Smooth muscle cell (in vitro differentiated cells): ENCODE results near the gene CEP43. TPM values are rescaled to one million over a fixed set of nuclear protein-coding genes. Genes with fewer than 3 reads are reported as not detected.

Experiments
- DNase-seq: peaks from one replicate; lab custom pipeline; 2025; ENCODE audit not compliant: unreplicated experiment; lab: John Stamatoyannopoulos, UW
- H2AFZ ChIP-seq: fragments of 200-600 bp; sonication (generic); 2 replicates; pipeline ENCODE4 v1.6.0; 2016; ENCODE audit warnings: antibody characterized with exemption, low read depth, mild to moderate bottlenecking
- H3F3A ChIP-seq: fragments of 200-600 bp; sonication (generic); 2 replicates; pipeline ENCODE4 v1.6.0; 2017; ENCODE audit warnings: antibody characterized with exemption, low read depth
- H3K27ac ChIP-seq: fragments of 200-600 bp; sonication (generic); 2 replicates; pipeline ENCODE4 v1.5.1; 2016; ENCODE audit warnings: low read depth, mild to moderate bottlenecking
- H3K27me3 ChIP-seq: fragments of 200-600 bp; sonication (generic); 2 replicates; pipeline ENCODE4 v1.6.1; 2016; ENCODE audit warnings: low read depth, mild to moderate bottlenecking
- H3K36me3 ChIP-seq: fragments of 200-600 bp; sonication (generic); 2 replicates; pipeline ENCODE4 v1.5.1; 2016; ENCODE audit warnings: low read depth
- H3K4me1 ChIP-seq: fragments of 200-600 bp; sonication (generic); 2 replicates; pipeline ENCODE4 v1.5.1; 2016; ENCODE audit warnings: low read depth
- H3K4me2 ChIP-seq: fragments of 200-600 bp; sonication (generic); 2 replicates; pipeline ENCODE4 v1.6.0; 2016; ENCODE audit warnings: mild to moderate bottlenecking
- H3K4me3 ChIP-seq: fragments of 200-600 bp; sonication (generic); 2 replicates; pipeline ENCODE4 v1.5.1; 2016; ENCODE audit warnings: mild to moderate bottlenecking
- H3K79me2 ChIP-seq: fragments of 200-600 bp; sonication (generic); 2 replicates; pipeline ENCODE4 v1.6.0; 2016; ENCODE audit warnings: low read depth, mild to moderate bottlenecking
- H3K9ac ChIP-seq: fragments of 200-600 bp; sonication (generic); 2 replicates; pipeline ENCODE4 v1.6.0; 2016; ENCODE audit warnings: low read depth
- H3K9me3 ChIP-seq: fragments of 200-600 bp; sonication (generic); replicated peaks from 2 replicates; pipeline ENCODE4 v1.5.1; 2016; ENCODE audit warnings: low read depth
- H4K20me1 ChIP-seq: fragments of 200-600 bp; sonication (generic); 2 replicates; pipeline ENCODE4 v1.6.0; 2016; ENCODE audit warnings: low read depth
- CTCF ChIP-seq: fragments of 200-600 bp; sonication (generic); IDR thresholded peaks from 2 replicates; pipeline ENCODE4 v1.5.1; 2017; ENCODE audit warnings: borderline replicate concordance, mild to moderate bottlenecking, antibody characterized with exemption; ENCODE audit not compliant: insufficient read depth, poor library complexity, severe bottlenecking
- WGBS: methylation state at CpG from one replicate; pipeline ENCODE4 v1.1.7; 2016; ENCODE audit warnings: low lambda C conversion rate; 5-methylcytosine and 5-hydroxymethylcytosine counted together
- polyA plus RNA-seq: library from polyadenylated mRNA; unstranded; fragments of >200 nt; fragmentation: Nextera tagmentation; extraction: Ambion mirVana; gene quantifications from 2 replicates; pipeline ENCODE4 v1.2.1, GENCODE V29; 2016
- total RNA-seq: library from RNA; depleted of rRNA; stranded (reverse); fragments of >200 nt; gene quantifications from 2 replicates; pipeline ENCODE4 v1.2.3, GENCODE V29; 2014

CEP43 gene
- total and polyA plus RNA-seq, 2 experiments from 2014 or later: 13.2 to 16.0 TPM

GRCh38 chr6:166960609-166960978 is 38.6 kb upstream of the CEP43 start:
- WGBS: 89% methylated on average over 3 of the region's 3 CpGs
- Histone ChIP-seq H3K4me2 (no peak overlapping the region), H3K4me3 (no peak overlapping the region)

GRCh38 chr6:166966268-166966667 is 32.9 kb upstream of the CEP43 start:
- WGBS: 100% methylated on average over 2 of the region's 2 CpGs
- H3F3A ChIP-seq: no peaks in the 10 kb centered on the region

More at GRCh38 chr6:166960609-166960978, 38.6 kb upstream of the CEP43 start:
- Histone ChIP-seq H3K9me3 (no peaks in the 10 kb centered on the region), H4K20me1 (no peaks in the 10 kb centered on the region), H3K79me2 (no peaks in the 10 kb centered on the region), H3K4me1 (peaks cover 11% of the 10 kb centered on the region), H3F3A (no peaks in the 10 kb centered on the region), H3K36me3 (no peaks in the 10 kb centered on the region), H2AFZ (no peak overlapping the region), H3K9ac (no peak overlapping the region), H3K27me3 (no peaks in the 10 kb centered on the region), H3K27ac (no peak overlapping the region)
- no peak for TF ChIP-seq CTCF
- no peak for DNase-seq

GRCh38 chr6:166969390-166970002 is 29.7 kb upstream of the CEP43 start:
- no peak overlapping the region for H2AFZ ChIP-seq
- H3F3A ChIP-seq: no peaks in the 10 kb centered on the region

More at GRCh38 chr6:166966268-166966667, 32.9 kb upstream of the CEP43 start:
- Histone ChIP-seq H4K20me1 (no peaks in the 10 kb centered on the region), H3K9ac (no peak overlapping the region), H3K9me3 (no peaks in the 10 kb centered on the region), H3K4me1 (no peaks in the 10 kb centered on the region), H2AFZ (no peak overlapping the region), H3K36me3 (no peaks in the 10 kb centered on the region), H3K4me2 (no peak overlapping the region), H3K27ac (no peak overlapping the region), H3K27me3 (no peaks in the 10 kb centered on the region), H3K79me2 (no peaks in the 10 kb centered on the region), H3K4me3 (no peak overlapping the region)
- DNase-seq: no peak
- TF ChIP-seq CTCF: no peak

More at GRCh38 chr6:166969390-166970002, 29.7 kb upstream of the CEP43 start:
- Histone ChIP-seq H3K79me2 (no peaks in the 10 kb centered on the region), H3K9ac (no peak overlapping the region), H3K4me1 (no peaks in the 10 kb centered on the region), H4K20me1 (no peaks in the 10 kb centered on the region), H3K27ac (no peak overlapping the region), H3K36me3 (no peaks in the 10 kb centered on the region), H3K4me3 (no peak overlapping the region), H3K27me3 (no peaks in the 10 kb centered on the region), H3K4me2 (no peak overlapping the region), H3K9me3 (no peaks in the 10 kb centered on the region)
- 79% methylated on average over 8 of the region's 8 CpGs for WGBS
- TF ChIP-seq CTCF: no peak
- DNase-seq: no peak
